SJSA1 (cell line): Measurements from ENCODE around the gene CEP85L. TPM values are rescaled to one million over a fixed set of nuclear protein-coding genes. Genes with fewer than 3 reads are reported as not detected.

ENCODE experiments used
- DNase-seq, 2 experiments: peaks; one replicate each; pipeline ENCODE4 v3.0.0-alpha.2; 2015 to 2020; ENCODE audit warnings: low spot score in 2 of 2, low read depth in 1 of 2
- H3K27ac ChIP-seq: fragments of 250-450 bp; sonication (Bioruptor Pico); 2 replicates; pipeline ENCODE4 v1.5.1; 2020; ENCODE audit warnings: mild to moderate bottlenecking, moderate library complexity
- H3K27me3 ChIP-seq: fragments of 250-450 bp; sonication (Bioruptor Pico); replicated peaks from 2 replicates; pipeline ENCODE4 v1.5.1; 2020; ENCODE audit warnings: mild to moderate bottlenecking, moderate library complexity
- H3K36me3 ChIP-seq: fragments of 250-450 bp; sonication (Bioruptor Pico); 2 replicates; pipeline ENCODE4 v1.5.1; 2020; ENCODE audit warnings: mild to moderate bottlenecking
- H3K4me1 ChIP-seq: fragments of 250-450 bp; sonication (Bioruptor Pico); replicated peaks from 2 replicates; pipeline ENCODE4 v1.6.1; 2021; ENCODE audit warnings: mild to moderate bottlenecking
- H3K4me3 ChIP-seq: fragments of 250-450 bp; sonication (Bioruptor Pico); 2 replicates; pipeline ENCODE4 v1.5.1; 2020; ENCODE audit warnings: mild to moderate bottlenecking
- H3K9me3 ChIP-seq: fragments of 250-450 bp; sonication (Bioruptor Pico); replicated peaks from 2 replicates; pipeline ENCODE4 v1.5.1; 2020; ENCODE audit warnings: mild to moderate bottlenecking
- total RNA-seq: library from RNA; depleted of rRNA; stranded (reverse); fragments of >200 nt; shearing (Covaris generic); gene quantifications from 2 replicates; pipeline ENCODE4 v1.2.3, GENCODE V29; 2014

Gene CEP85L
- total RNA-seq, 1 experiment from 2014 or later, result 12.7 TPM

- no peaks in the 10 kb centered on the region for H3K36me3 ChIP-seq
- no peak overlapping the region for H3K27ac ChIP-seq
- H3K4me3 ChIP-seq, result no peak overlapping the region
- peaks cover 18% of the 10 kb centered on the region for H3K4me1 ChIP-seq
- no peak for DNase-seq
- 0 out of 2 replicates have a peak, but pooled peaks cover 3% of the 10 kb centered on the region for H3K27me3 ChIP-seq
- H3K9me3 ChIP-seq, result no peaks in the 10 kb centered on the region
Observed at GRCh38 chr6:118674772-118675171, 23.4 kb upstream of the CEP85L start.

GRCh38 chr6:118672678-118673077 lies 21.3 kb upstream of the CEP85L start:
- Histone ChIP-seq H3K9me3 (no peaks in the 10 kb centered on the region), H3K4me3 (no peak overlapping the region), H3K27me3 (0 out of 2 replicates have a peak, but pooled peaks cover 3% of the 10 kb centered on the region), H3K4me1 (peaks cover 26% of the 10 kb centered on the region), H3K27ac (no peak overlapping the region), H3K36me3 (no peaks in the 10 kb centered on the region)
- DNase-seq, result no peak

- H3K27me3 ChIP-seq, result no peaks in the 10 kb centered on the region
- H3K36me3 ChIP-seq, result no peaks in the 10 kb centered on the region
- H3K4me1 ChIP-seq, result peaks cover 37% of the 10 kb centered on the region
- H3K27ac ChIP-seq, result peak overlapping the region; percentile 66
- DNase-seq, result no peak
- no peaks in the 10 kb centered on the region for H3K9me3 ChIP-seq
- H3K4me3 ChIP-seq, result no peak overlapping the region
Observed at GRCh38 chr6:118669561-118669960, 18.2 kb upstream of the CEP85L start.

- no peaks in the 10 kb centered on the region for H3K36me3 ChIP-seq
- no peak overlapping the region for H3K4me3 ChIP-seq
- peak overlapping the region; percentile 66 for H3K27ac ChIP-seq
- DNase-seq, result peak in 1 of 2 experiments; percentile 75
- H3K9me3 ChIP-seq, result no peaks in the 10 kb centered on the region
- no peaks in the 10 kb centered on the region for H3K27me3 ChIP-seq
- peaks cover 37% of the 10 kb centered on the region for H3K4me1 ChIP-seq
Observed at GRCh38 chr6:118668761-118669385, 17.5 kb upstream of the CEP85L start.

- Histone ChIP-seq H3K36me3 (no peaks in the 10 kb centered on the region), H3K27me3 (no peaks in the 10 kb centered on the region), H3K4me1 (peaks cover 37% of the 10 kb centered on the region), H3K4me3 (no peak overlapping the region), H3K27ac (peak overlapping the region; percentile 66), H3K9me3 (no peaks in the 10 kb centered on the region)
- DNase-seq, result peak in 1 of 2 experiments; percentile 37
Observed at GRCh38 chr6:118667988-118668387, 16.6 kb upstream of the CEP85L start.

- Histone ChIP-seq H3K4me1 (peaks cover 33% of the 10 kb centered on the region), H3K27me3 (no peaks in the 10 kb centered on the region), H3K9me3 (no peaks in the 10 kb centered on the region), H3K27ac (peak overlapping the region; percentile 7; the same call in 1 of the 2 replicates), H3K4me3 (peak overlapping the region; percentile 27), H3K36me3 (no peaks in the 10 kb centered on the region)
- no peak for DNase-seq
Observed at GRCh38 chr6:118665011-118665410, 13.6 kb upstream of the CEP85L start.

GRCh38 chr6:118663993-118664985 lies 12.9 kb upstream of the CEP85L start:
- Histone ChIP-seq H3K36me3 (no peaks in the 10 kb centered on the region), H3K4me1 (peaks cover 25% of the 10 kb centered on the region), H3K4me3 (peak overlapping the region; percentile 27), H3K9me3 (no peaks in the 10 kb centered on the region), H3K27ac (peak overlapping the region; percentile 7; the same call in 1 of the 2 replicates), H3K27me3 (no peaks in the 10 kb centered on the region)
- DNase-seq, result no peak

GRCh38 chr6:118661831-118662230 lies 10.4 kb upstream of the CEP85L start:
- H3K27ac ChIP-seq, result no peak overlapping the region
- H3K9me3 ChIP-seq, result no peaks in the 10 kb centered on the region
- H3K27me3 ChIP-seq, result no peaks in the 10 kb centered on the region
- H3K36me3 ChIP-seq, result no peaks in the 10 kb centered on the region
- DNase-seq, result no peak
- H3K4me3 ChIP-seq, result no peak overlapping the region
- H3K4me1 ChIP-seq, result 0 out of 2 replicates have a peak, but pooled peaks cover 5% of the 10 kb centered on the region

- Histone ChIP-seq H3K4me3 (no peak overlapping the region), H3K36me3 (no peaks in the 10 kb centered on the region), H3K9me3 (no peaks in the 10 kb centered on the region), H3K27ac (no peak overlapping the region), H3K27me3 (no peaks in the 10 kb centered on the region), H3K4me1 (0 out of 2 replicates have a peak, but pooled peaks cover 5% of the 10 kb centered on the region)
- no peak for DNase-seq
Observed at GRCh38 chr6:118660218-118660569, 8.8 kb upstream of the CEP85L start.

- Histone ChIP-seq H3K9me3 (no peaks in the 10 kb centered on the region), H3K4me3 (no peak overlapping the region), H3K36me3 (no peaks in the 10 kb centered on the region), H3K27ac (no peak overlapping the region), H3K4me1 (0 out of 2 replicates have a peak, but pooled peaks cover 1% of the 10 kb centered on the region), H3K27me3 (no peaks in the 10 kb centered on the region)
- DNase-seq, result no peak
Observed at GRCh38 chr6:118659513-118660217, 8.3 kb upstream of the CEP85L start.

GRCh38 chr6:118656847-118657451 lies 5.6 kb upstream of the CEP85L start:
- Histone ChIP-seq H3K4me3 (no peak overlapping the region), H3K27me3 (no peaks in the 10 kb centered on the region), H3K27ac (no peak overlapping the region), H3K4me1 (peaks cover under 1% of the 10 kb centered on the region; the same call in 1 of the 2 replicates), H3K36me3 (no peaks in the 10 kb centered on the region), H3K9me3 (no peaks in the 10 kb centered on the region)
- DNase-seq, result no peak

GRCh38 chr6:118652051-118652615 lies 742 bp upstream of the CEP85L start:
- Histone ChIP-seq H3K4me1 (peaks cover 8% of the 10 kb centered on the region; the same call in 1 of the 2 replicates), H3K36me3 (peaks cover 10% of the 10 kb centered on the region), H3K4me3 (peak overlapping the region; percentile 98), H3K27me3 (no peaks in the 10 kb centered on the region), H3K27ac (no peak overlapping the region), H3K9me3 (peaks cover 7% of the 10 kb centered on the region; the same call in 1 of the 2 replicates)
- no peak for DNase-seq
